SW 1271 (cell line): ENCODE data around the gene F8.
"Not testable (repeated sequence)": the region's sequence is repeated elsewhere in the genome, so short reads cannot be mapped to it uniquely, and the experiment has no call there.

Source experiments
- DNase-seq, 2 experiments: peaks; one replicate each; lab custom pipeline; 2025; lab: John Stamatoyannopoulos, UW

The F8 gene

GRCh38 chrX:155028877-155029291 is 6.4 kb upstream of the F8 start:
- DNase-seq = peak in 1 of 2 experiments; percentile 4

DNA sequence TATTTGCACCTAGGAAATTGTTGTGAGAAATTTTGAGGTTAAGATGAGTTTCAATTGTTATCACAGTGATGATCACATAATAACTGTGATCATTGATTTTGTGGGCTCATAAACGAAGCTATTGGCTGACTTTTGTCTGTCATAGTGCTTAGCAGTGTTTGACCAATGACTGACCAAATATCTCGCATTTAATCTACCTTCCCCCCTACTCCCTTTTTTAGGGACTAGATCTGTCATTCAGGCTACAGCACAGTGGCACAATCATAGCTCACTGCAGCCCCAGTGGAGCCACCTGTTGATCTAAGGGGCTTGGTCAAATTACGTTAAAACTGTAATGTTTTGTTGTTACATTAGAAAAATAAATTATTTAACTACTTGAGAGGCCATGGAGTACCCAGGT is 5.6 kb upstream of the F8 start:
- peak in 1 of 2 experiments; percentile 2 for DNase-seq

GRCh38 chrX:155027509-155028066 is 5.1 kb upstream of the F8 start:
- peak in 1 of 2 experiments; percentile 30 for DNase-seq

DNA sequence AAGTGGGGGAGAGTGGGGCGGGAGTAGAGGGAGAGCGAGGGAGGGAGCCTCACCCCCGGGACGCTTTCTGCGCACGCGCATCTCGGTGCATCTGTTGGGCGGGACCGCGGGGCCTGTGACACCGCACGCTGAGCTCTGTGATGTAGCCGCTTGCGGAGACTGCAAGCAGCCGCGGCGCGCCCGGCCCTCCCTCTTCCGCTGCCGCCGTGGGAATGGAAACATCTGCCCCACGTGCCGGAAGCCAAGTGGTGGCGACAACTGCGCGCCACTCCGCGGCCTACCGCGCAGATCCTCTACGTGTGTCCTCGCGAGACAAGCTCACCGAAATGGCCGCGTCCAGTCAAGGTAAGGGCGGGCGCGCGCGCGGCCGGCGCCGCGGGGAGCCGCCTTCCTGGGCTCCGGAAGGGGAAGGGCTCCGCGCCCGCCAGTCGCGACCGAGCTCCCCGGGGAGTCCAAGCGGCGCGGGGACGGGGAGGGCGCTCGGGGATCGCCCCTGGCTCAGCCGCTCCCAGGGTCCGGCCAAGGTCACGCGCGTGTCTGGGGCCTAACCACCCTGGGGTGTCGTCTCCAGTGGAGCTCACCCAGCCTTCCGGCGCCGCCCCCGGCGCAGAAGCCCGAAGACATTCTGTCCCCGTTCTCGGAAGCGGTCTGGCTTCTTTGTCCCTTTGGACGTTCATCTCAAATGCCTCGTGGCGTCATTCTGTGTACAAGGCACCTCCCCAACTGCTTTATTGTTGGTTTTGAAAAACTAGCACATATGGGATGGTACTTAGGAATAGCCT is 4.4 kb upstream of the F8 start, which contains the start of gene FUNDC2:
Gene FUNDC2, plus strand, starts transcription at position 118 of the 782 bp plus-strand sequence. Its CDS starts 95 bp downstream, at position 213.
- peak; percentile 87 to 93 for DNase-seq

GRCh38 chrX:155026420-155026726 is 3.9 kb upstream of the F8 start:
- no peak for DNase-seq

DNA sequence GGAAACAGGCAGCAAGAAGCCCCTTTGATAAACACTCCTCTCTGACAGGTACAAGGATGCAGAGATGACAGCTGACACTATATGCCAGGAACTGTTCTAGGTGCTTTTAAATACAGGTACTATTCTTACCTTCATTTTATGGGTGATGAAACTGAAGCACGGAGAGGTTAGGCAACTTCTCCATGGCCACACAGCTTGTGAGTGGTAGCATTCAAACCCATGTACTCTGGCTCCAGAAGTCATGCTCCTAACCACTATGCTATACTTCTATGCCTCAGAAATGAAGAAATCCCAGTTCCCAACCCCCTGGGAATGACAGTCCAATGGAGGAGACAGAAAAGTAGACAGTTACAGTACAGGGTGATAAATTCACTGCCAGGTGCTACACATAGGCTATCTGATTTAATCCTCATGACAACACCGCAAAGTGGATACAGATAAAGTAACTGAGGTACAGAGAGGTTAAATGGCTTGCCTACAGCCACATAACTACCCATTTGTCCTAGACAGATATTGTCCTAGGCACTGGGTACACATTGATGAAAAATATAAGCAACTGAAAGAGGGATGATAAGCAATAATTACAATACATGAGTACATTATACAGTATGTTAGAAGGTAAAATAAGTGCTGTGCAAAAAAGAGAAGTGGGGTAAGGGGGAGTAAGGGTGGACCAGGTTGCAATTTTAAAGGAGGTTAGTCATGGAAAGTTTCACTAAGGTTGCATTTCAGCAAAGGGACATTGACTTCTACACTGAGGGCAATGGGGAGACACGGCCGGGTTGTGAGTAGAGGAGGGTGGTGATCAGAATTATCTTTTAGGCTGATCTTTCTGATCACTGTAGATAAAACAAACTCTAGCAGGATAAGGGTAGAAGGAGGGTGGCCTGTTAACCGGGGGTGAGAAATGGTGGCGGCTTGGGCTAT is 1.6 kb upstream of the F8 start:
- no peak for DNase-seq

GRCh38 chrX:155020591-155020990 is 1.9 kb downstream of the F8 start:
- no peak for DNase-seq

GRCh38 chrX:155009994-155010472 is 12.5 kb downstream of the F8 start:
- DNase-seq = no peak

DNA sequence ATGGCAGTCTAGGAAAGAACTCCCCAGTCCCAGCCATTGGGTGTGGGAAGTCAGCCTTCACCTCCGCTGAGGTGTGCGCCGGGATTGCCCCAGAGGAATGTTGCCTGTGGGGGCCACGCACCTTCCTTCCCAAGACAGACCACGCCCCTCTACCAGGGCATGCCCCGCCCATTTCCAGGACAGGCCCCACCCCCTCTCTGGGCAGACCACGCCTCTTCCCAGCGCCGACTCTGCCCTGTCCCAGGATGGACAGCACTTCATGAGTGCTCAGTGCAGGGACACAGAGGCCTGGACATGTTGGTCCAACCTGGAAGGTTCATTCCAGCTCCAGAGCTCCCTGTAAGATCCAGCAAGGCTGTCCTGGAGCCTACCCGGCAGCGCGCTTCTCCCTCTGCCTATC is 13.9 kb downstream of the F8 start:
- DNase-seq = not testable (repeated sequence)

GRCh38 chrX:155006913-155007671 is 15.4 kb downstream of the F8 start:
- DNase-seq = not testable (repeated sequence)

- not testable (repeated sequence) for DNase-seq
Observed at GRCh38 chrX:155006379-155006778, 16.1 kb downstream of the F8 start.

- no peak for DNase-seq
Observed at GRCh38 chrX:155005190-155005589, 17.3 kb downstream of the F8 start.

GRCh38 chrX:155001873-155002272 is 20.6 kb downstream of the F8 start:
- no peak for DNase-seq

- no peak for DNase-seq
Observed at GRCh38 chrX:155000841-155001240, 21.7 kb downstream of the F8 start.

DNA sequence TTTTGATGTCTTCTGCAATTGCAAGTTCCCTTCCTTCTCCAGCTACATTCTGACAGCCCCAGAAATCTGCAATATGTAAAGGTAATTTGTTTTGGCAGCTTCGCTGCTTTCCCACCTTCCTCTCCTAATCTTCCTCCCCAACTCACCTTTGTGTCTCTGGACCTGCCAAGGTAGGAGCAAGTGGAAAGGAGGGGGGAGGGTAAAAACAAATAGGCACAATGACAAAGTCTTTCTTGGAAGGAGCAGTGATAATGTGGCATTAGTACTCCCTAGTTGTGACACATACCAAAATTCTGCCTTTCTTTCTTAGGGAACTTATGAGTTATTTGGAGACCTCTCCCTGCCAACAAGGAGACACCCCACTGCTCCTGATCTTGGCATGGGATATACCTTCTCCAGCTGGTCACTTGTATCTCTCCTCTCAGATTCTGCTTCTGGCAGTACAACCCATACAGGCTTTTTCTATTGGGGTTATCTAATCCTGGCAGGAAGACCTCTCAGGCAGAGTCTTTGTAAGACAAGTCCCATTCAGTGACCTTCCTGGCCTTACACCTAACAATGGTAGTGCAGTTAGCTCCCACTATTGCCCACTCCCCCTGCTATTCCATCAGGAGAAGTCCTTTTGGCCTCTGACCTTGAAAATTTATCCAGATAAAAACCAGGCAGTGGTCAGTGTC is 24.2 kb downstream of the F8 start:
- DNase-seq = no peak

GRCh38 chrX:154991476-154991875 is 31.0 kb downstream of the F8 start:
- no peak for DNase-seq

GRCh38 chrX:154991039-154991438 is 31.5 kb downstream of the F8 start:
- DNase-seq = no peak

DNA sequence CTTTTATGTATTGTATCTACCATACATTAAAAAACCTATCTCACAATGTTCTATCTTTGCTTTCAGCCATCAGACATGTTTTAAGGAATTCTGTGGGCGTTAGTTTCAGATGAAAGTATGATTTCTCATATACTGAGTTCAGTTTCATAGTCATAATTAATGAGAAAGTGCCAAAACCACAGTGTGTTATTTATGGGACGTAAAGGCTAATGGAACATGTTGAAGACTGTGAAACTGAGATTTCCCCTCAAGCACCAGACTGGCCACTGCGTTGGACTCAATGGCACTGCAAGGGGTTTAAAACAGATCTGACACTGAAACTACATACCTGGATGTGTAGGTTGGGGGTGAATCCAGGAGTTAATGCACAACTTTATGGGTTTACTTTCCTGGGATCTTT is 32.0 kb downstream of the F8 start:
- DNase-seq = no peak

DNA sequence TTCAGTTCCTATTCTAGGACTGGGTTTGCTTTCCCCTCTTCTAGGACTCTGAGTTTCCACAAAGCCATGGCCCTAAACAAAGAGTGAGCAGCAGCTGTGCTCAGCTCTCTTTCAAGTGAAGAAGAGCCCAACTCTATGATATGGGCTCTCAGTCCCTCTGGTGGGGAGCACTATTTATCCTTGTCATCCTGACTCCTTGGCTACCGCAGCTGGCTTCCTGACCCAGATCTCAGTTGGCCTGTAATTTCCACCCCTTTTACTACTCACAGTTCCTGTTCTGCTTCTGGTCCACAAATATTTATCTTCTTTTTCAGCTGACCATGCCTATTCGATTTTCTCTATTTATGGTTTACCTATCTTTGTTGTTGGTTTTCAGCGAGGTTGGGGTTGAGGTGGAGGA is 33.8 kb downstream of the F8 start:
- no peak for DNase-seq

DNA sequence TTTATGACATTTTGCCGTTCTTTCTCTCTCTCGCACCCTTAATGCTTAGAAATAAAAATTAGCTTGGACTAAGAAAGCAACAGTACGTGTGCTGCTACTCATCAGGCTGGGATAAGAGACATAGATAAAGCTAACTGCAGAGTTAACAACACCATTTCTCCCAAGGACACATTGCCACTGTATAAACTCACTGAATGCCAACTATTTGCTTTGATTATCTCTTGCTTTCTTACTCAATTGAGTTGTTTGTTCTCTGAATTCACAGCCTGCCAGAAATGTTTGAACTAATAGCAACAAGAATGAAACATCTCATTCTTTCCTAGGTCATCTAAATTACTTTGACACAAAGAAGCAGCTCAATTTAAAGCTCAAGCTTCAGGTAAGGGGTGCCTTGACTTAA is 34.6 kb downstream of the F8 start:
- DNase-seq = no peak
